ENCODE results near the gene KIF20A.
A peak's percentile ranks its signal among the peaks of the same experiment; 100 is the strongest.
"Not testable (repeated sequence)": the region's sequence is repeated elsewhere in the genome, so short reads cannot be mapped to it uniquely, and the experiment has no call there.

KIF20A gene

GRCh38 chr5:138178516-138179276 lies at the start of gene KIF20A, which contains the start of gene BRD8:
Gene KIF20A, plus strand, starts transcription at chr5:138179112. Its CDS starts 569 bp downstream, at chr5:138179681.
Gene BRD8, minus strand, starts transcription at chr5:138178630. Its CDS starts 16 bp downstream, at chr5:138178614.
- peak; percentile 16 for DNase-seq

- no peak for DNase-seq
These were observed 49.6 kb upstream of the KIF20A start for GRCh38 chr5:138129347-138129746.

- DNase-seq: no peak
These were observed 46.4 kb upstream of the KIF20A start for GRCh38 chr5:138132543-138132942.

GRCh38 chr5:138138949-138139780 lies 39.7 kb upstream of the KIF20A start, which contains the start of gene NME5:
Gene NME5, minus strand, starts transcription at chr5:138139428. Its CDS starts 648 bp downstream, at chr5:138138780.
- no peak for DNase-seq

- DNase-seq: no peak
These were observed 39.2 kb upstream of the KIF20A start for GRCh38 chr5:138139781-138140090.

GRCh38 chr5:138140268-138140667 lies 38.6 kb upstream of the KIF20A start:
- DNase-seq: no peak

- no peak for DNase-seq
These were observed 37.2 kb upstream of the KIF20A start for GRCh38 chr5:138141734-138142133.

GRCh38 chr5:138143578-138143977 lies 35.3 kb upstream of the KIF20A start:
- DNase-seq: not testable (repeated sequence)

- no peak for DNase-seq
These were observed 30.1 kb upstream of the KIF20A start for GRCh38 chr5:138148811-138149210.

- no peak for DNase-seq
These were observed 29.4 kb upstream of the KIF20A start for GRCh38 chr5:138149530-138149929.

- DNase-seq: not testable (repeated sequence)
These were observed 22.9 kb upstream of the KIF20A start for GRCh38 chr5:138155977-138156376.

- no peak for DNase-seq
These were observed 21.3 kb upstream of the KIF20A start for GRCh38 chr5:138157626-138158025.

- DNase-seq: no peak
These were observed 19.2 kb upstream of the KIF20A start for GRCh38 chr5:138159666-138160065.

- no peak for DNase-seq
These were observed 18.2 kb upstream of the KIF20A start for GRCh38 chr5:138160706-138161105.

- DNase-seq: no peak
These were observed 15.2 kb upstream of the KIF20A start for GRCh38 chr5:138163721-138164120.

GRCh38 chr5:138169124-138169523 lies 9.8 kb upstream of the KIF20A start:
- no peak for DNase-seq

GRCh38 chr5:138170299-138170698 lies 8.6 kb upstream of the KIF20A start:
- DNase-seq: no peak

GRCh38 chr5:138177941-138178515 lies 884 bp upstream of the KIF20A start:
- no peak for DNase-seq

- DNase-seq: no peak
These were observed 455 bp downstream of the KIF20A start for GRCh38 chr5:138179277-138179857.

GRCh38 chr5:138180183-138180782 lies 1.4 kb downstream of the KIF20A start:
- DNase-seq: no peak

GRCh38 chr5:138180841-138181240 lies 1.9 kb downstream of the KIF20A start:
- DNase-seq: no peak

- DNase-seq: no peak
These were observed 3.9 kb downstream of the KIF20A start for GRCh38 chr5:138182808-138183207.

- no peak for DNase-seq
These were observed 7.1 kb downstream of the KIF20A start for GRCh38 chr5:138186002-138186447.
